ENCODE data around the gene ZNF445. TPM values are rescaled to one million over a fixed set of nuclear protein-coding genes. Genes with fewer than 3 reads are reported as not detected.

Gene ZNF445
- total and polyA plus RNA-seq, 9 of the 15 experiments (the other 6 are each of a cell fraction or from before 2014, with no cell fraction given), result 1.2 to 26.9 (median 10.6) TPM

GRCh38 chr3:44478055-44478468 is 592 bp upstream of the ZNF445 start (continued):
- TF ChIP-seq MGA (IDR thresholded peaks at IDR 0.05), result no peak
- TF ChIP-seq, protein P1, sequence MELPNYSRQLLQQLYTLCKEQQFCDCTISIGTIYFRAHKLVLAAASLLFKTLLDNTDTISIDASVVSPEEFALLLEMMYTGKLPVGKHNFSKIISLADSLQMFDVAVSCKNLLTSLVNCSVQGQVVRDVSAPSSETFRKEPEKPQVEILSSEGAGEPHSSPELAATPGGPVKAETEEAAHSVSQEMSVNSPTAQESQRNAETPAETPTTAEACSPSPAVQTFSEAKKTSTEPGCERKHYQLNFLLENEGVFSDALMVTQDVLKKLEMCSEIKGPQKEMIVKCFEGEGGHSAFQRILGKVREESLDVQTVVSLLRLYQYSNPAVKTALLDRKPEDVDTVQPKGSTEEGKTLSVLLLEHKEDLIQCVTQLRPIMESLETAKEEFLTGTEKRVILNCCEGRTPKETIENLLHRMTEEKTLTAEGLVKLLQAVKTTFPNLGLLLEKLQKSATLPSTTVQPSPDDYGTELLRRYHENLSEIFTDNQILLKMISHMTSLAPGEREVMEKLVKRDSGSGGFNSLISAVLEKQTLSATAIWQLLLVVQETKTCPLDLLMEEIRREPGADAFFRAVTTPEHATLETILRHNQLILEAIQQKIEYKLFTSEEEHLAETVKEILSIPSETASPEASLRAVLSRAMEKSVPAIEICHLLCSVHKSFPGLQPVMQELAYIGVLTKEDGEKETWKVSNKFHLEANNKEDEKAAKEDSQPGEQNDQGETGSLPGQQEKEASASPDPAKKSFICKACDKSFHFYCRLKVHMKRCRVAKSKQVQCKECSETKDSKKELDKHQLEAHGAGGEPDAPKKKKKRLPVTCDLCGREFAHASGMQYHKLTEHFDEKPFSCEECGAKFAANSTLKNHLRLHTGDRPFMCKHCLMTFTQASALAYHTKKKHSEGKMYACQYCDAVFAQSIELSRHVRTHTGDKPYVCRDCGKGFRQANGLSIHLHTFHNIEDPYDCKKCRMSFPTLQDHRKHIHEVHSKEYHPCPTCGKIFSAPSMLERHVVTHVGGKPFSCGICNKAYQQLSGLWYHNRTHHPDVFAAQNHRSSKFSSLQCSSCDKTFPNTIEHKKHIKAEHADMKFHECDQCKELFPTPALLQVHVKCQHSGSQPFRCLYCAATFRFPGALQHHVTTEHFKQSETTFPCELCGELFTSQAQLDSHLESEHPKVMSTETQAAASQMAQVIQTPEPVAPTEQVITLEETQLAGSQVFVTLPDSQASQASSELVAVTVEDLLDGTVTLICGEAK (IDR thresholded peaks at IDR 0.05), result no peak
- TF ChIP-seq, protein P1 (CRISPR knock-in tag; IDR thresholded peaks at IDR 0.05), result no peak
- TF ChIP-seq DPF2 (IDR thresholded peaks at IDR 0.05), result no peak
- no peak for TF ChIP-seq OTX1 (CRISPR knock-in tag; IDR thresholded peaks at IDR 0.05)
- TF ChIP-seq ZNF695 (CRISPR knock-in tag; IDR thresholded peaks at IDR 0.05), result no peak
- no peak for TF ChIP-seq HDAC1 (IDR thresholded peaks at IDR 0.05)
- no peak for TF ChIP-seq ZNF239 (CRISPR knock-in tag; IDR thresholded peaks at IDR 0.05)
- TF ChIP-seq RB1 (IDR thresholded peaks at IDR 0.05; ENCODE audit: low read depth), result no peak

All from K562 (cell line).